ENCODE measurements around the gene GPR141. TPM values are rescaled to one million over a fixed set of nuclear protein-coding genes. Genes with fewer than 3 reads are reported as not detected.
"Not testable (repeated sequence)": the region's sequence is repeated elsewhere in the genome, so short reads cannot be mapped to it uniquely, and the experiment has no call there.

The GPR141 gene
- total and polyA plus RNA-seq, 7 donors = 0.82 to 1.2 (median 1.2) TPM; not detected in 4

GRCh38 chr7:37703361-37703760 is 19.8 kb downstream of the GPR141 start:
- Histone ChIP-seq H3K36me3 (no peaks in the 10 kb centered on the region), H3K9me3 (no peaks in the 10 kb centered on the region), H3K4me3 (no peak overlapping the region), H3K4me1 (no peaks in the 10 kb centered on the region), H3K27ac (no peak overlapping the region), H3K27me3 (no peaks in the 10 kb centered on the region)
- no peak for TF ChIP-seq POLR2A (IDR thresholded peaks at IDR 0.05)
- TF ChIP-seq, protein P1, sequence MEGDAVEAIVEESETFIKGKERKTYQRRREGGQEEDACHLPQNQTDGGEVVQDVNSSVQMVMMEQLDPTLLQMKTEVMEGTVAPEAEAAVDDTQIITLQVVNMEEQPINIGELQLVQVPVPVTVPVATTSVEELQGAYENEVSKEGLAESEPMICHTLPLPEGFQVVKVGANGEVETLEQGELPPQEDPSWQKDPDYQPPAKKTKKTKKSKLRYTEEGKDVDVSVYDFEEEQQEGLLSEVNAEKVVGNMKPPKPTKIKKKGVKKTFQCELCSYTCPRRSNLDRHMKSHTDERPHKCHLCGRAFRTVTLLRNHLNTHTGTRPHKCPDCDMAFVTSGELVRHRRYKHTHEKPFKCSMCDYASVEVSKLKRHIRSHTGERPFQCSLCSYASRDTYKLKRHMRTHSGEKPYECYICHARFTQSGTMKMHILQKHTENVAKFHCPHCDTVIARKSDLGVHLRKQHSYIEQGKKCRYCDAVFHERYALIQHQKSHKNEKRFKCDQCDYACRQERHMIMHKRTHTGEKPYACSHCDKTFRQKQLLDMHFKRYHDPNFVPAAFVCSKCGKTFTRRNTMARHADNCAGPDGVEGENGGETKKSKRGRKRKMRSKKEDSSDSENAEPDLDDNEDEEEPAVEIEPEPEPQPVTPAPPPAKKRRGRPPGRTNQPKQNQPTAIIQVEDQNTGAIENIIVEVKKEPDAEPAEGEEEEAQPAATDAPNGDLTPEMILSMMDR (IDR thresholded peaks at IDR 0.05) = no peak
- no peak for TF ChIP-seq EP300 (IDR thresholded peaks at IDR 0.05)
- no peak for DNase-seq
- intact Hi-C loops (cut with DNase I) = no loop called here

GRCh38 chr7:37704328-37704833 is 20.8 kb downstream of the GPR141 start:
- intact Hi-C loops (cut with DNase I); H3K27me3 ChIP-seq; H3K36me3 ChIP-seq; H3K4me3 ChIP-seq; H3K9me3 ChIP-seq; H3K27ac ChIP-seq; H3K4me1 ChIP-seq; DNase-seq: not testable (repeated sequence)
- WGBS, 2 donors = 68 to 79% methylated on average over 4 of the region's 4 CpGs

- no peaks in the 10 kb centered on the region for H3K36me3 ChIP-seq
- H3K4me1 ChIP-seq = no peaks in the 10 kb centered on the region
- 76 to 92% methylated on average over 6 of the region's 6 CpGs for WGBS, 2 donors
- no peaks in the 10 kb centered on the region for H3K9me3 ChIP-seq
- DNase-seq = no peak
- no peaks in the 10 kb centered on the region for H3K27me3 ChIP-seq
- no peak overlapping the region for H3K27ac ChIP-seq
- intact Hi-C loops (cut with DNase I) = no loop called here
- H3K4me3 ChIP-seq = no peak overlapping the region
- TF ChIP-seq, protein P1 (IDR thresholded peaks at IDR 0.05) = no peak
- TF ChIP-seq POLR2AphosphoS5 (IDR thresholded peaks at IDR 0.05) = no peak
- TF ChIP-seq POLR2A (IDR thresholded peaks at IDR 0.05) = no peak
- TF ChIP-seq EP300 (IDR thresholded peaks at IDR 0.05) = no peak
These were observed 22.4 kb downstream of the GPR141 start for GRCh38 chr7:37705976-37706375.

GRCh38 chr7:37706804-37707203 is 23.2 kb downstream of the GPR141 start:
- no peaks in the 10 kb centered on the region for H3K4me1 ChIP-seq
- H3K36me3 ChIP-seq = no peaks in the 10 kb centered on the region
- no peak for DNase-seq
- H3K4me3 ChIP-seq = no peak overlapping the region
- intact Hi-C loops (cut with DNase I) = no loop called here
- TF ChIP-seq, protein P1 (IDR thresholded peaks at IDR 0.05) = no peak
- no peak for TF ChIP-seq POLR2A (IDR thresholded peaks at IDR 0.05)
- TF ChIP-seq POLR2AphosphoS5 (IDR thresholded peaks at IDR 0.05) = no peak
- no peak for TF ChIP-seq EP300 (IDR thresholded peaks at IDR 0.05)
- H3K27ac ChIP-seq = no peak overlapping the region
- 55 to 58% methylated on average over 5 of the region's 5 CpGs for WGBS, 2 donors
- no peaks in the 10 kb centered on the region for H3K9me3 ChIP-seq
- H3K27me3 ChIP-seq = no peaks in the 10 kb centered on the region

- WGBS, 2 donors = 69 to 77% methylated on average over 4 of the region's 4 CpGs
- Histone ChIP-seq H3K36me3 (no peaks in the 10 kb centered on the region), H3K4me1 (no peaks in the 10 kb centered on the region), H3K9me3 (no peaks in the 10 kb centered on the region), H3K4me3 (no peak overlapping the region), H3K27ac (no peak overlapping the region), H3K27me3 (no peaks in the 10 kb centered on the region)
- intact Hi-C loops (cut with DNase I) = no loop called here
- TF ChIP-seq POLR2AphosphoS5 (IDR thresholded peaks at IDR 0.05) (no peak), POLR2A (IDR thresholded peaks at IDR 0.05) (no peak), EP300 (IDR thresholded peaks at IDR 0.05) (no peak)
- TF ChIP-seq, protein P1 (IDR thresholded peaks at IDR 0.05) = no peak
- DNase-seq = no peak
These were observed 24.4 kb downstream of the GPR141 start for GRCh38 chr7:37707754-37708485.

Data from sigmoid colon (tissue), 7 donors.